GM23248 (cell line): ENCODE data around the gene ZNF749. TPM values are rescaled to one million over a fixed set of nuclear protein-coding genes. Genes with fewer than 3 reads are reported as not detected.
"Not testable (repeated sequence)": the region's sequence is repeated elsewhere in the genome, so short reads cannot be mapped to it uniquely, and the experiment has no call there.

Source experiments
- DNase-seq: peaks from one replicate; pipeline ENCODE4 v3.0.0-alpha.2; 2015
- H2AFZ ChIP-seq: fragments of 200-600 bp; sonication (generic); 2 replicates; pipeline ENCODE4 v1.6.1; 2016; ENCODE audit warnings: antibody characterized with exemption
- H3F3A ChIP-seq: fragments of 200-600 bp; sonication (generic); 2 replicates; pipeline ENCODE4 v1.6.1; 2016; ENCODE audit warnings: mild to moderate bottlenecking, antibody characterized with exemption, mixed run types; ENCODE audit not compliant: insufficient read depth
- H3K27ac ChIP-seq: fragments of 200-600 bp; sonication (generic); 2 replicates; pipeline ENCODE4 v1.5.1; 2016; ENCODE audit warnings: mild to moderate bottlenecking
- H3K27me3 ChIP-seq: fragments of 200-600 bp; sonication (generic); replicated peaks from 2 replicates; pipeline ENCODE4 v1.6.1; 2016; ENCODE audit warnings: mild to moderate bottlenecking; ENCODE audit not compliant: insufficient read depth
- H3K36me3 ChIP-seq: fragments of 200-600 bp; sonication (generic); 2 replicates; pipeline ENCODE4 v1.6.1; 2016; ENCODE audit warnings: low read depth, mild to moderate bottlenecking
- H3K4me1 ChIP-seq: fragments of 200-600 bp; sonication (generic); 2 replicates; pipeline ENCODE4 v1.6.1; 2016; ENCODE audit warnings: mild to moderate bottlenecking; ENCODE audit not compliant: insufficient read depth
- H3K4me2 ChIP-seq: fragments of 200-600 bp; sonication (generic); one replicate; pipeline ENCODE4 v1.6.1; 2016; ENCODE audit warnings: mild to moderate bottlenecking; ENCODE audit not compliant: unreplicated experiment
- H3K4me3 ChIP-seq: fragments of 200-600 bp; sonication (generic); 2 replicates; pipeline ENCODE4 v1.5.1; 2016; ENCODE audit warnings: mild to moderate bottlenecking
- H3K79me2 ChIP-seq: fragments of 200-600 bp; sonication (generic); 2 replicates; pipeline ENCODE4 v1.6.1; 2016; ENCODE audit warnings: mild to moderate bottlenecking; ENCODE audit not compliant: insufficient read depth
- H3K9ac ChIP-seq: fragments of 200-600 bp; sonication (generic); 2 replicates; pipeline ENCODE4 v1.6.1; 2016; ENCODE audit warnings: mild to moderate bottlenecking
- H3K9me2 ChIP-seq: fragments of 200-600 bp; sonication (generic); 2 replicates; pipeline ENCODE4 v1.6.1; 2016; ENCODE audit warnings: mixed run types, mild to moderate bottlenecking, moderate library complexity; ENCODE audit not compliant: insufficient read depth
- H3K9me3 ChIP-seq: fragments of 200-600 bp; sonication (generic); one replicate; pipeline ENCODE4 v1.6.1; 2017; ENCODE audit warnings: low read depth
- H4K20me1 ChIP-seq: fragments of 200-600 bp; sonication (generic); 2 replicates; pipeline ENCODE4 v1.6.0; 2016; ENCODE audit not compliant: insufficient read depth
- EZH2 ChIP-seq: fragments of 200-600 bp; sonication (generic); IDR thresholded peaks from 2 replicates; pipeline ENCODE4 v1.6.1; 2018; ENCODE audit warnings: antibody characterized with exemption, mild to moderate bottlenecking; ENCODE audit not compliant: insufficient read depth, poor library complexity, severe bottlenecking
- EZH2phosphoT487 ChIP-seq: fragments of 200-600 bp; sonication (generic); IDR thresholded peaks from 2 replicates; pipeline ENCODE4 v1.6.1; 2018; ENCODE audit warnings: antibody characterized with exemption, moderate library complexity, mild to moderate bottlenecking, low read depth; ENCODE audit not compliant: insufficient read depth
- WGBS, 2 experiments: methylation state at CpG; one replicate each; pipeline ENCODE4 v1.1.6; 2015 to 2017; ENCODE audit warnings: low lambda C conversion rate in 2 of 2, low coverage in 1 of 2; ENCODE audit errors: missing lambda C conversion rate in 2 of 2; 5-methylcytosine and 5-hydroxymethylcytosine counted together
- in situ Hi-C: fragments of 300-500 bp; cut with MboI; formaldehyde crosslinking; loops from 2 replicates; pipeline ENCODE4 v1.15.0; 2020
- polyA plus RNA-seq: library from polyadenylated mRNA; unstranded; fragments of >200 nt; fragmentation: Nextera tagmentation; extraction: Ambion mirVana; gene quantifications from 2 replicates; pipeline ENCODE4 v1.2.1, GENCODE V29; 2016
- small RNA-seq: library from RNA; depleted of rRNA; stranded (forward); fragments of <200 nt; gene quantifications from one replicate; pipeline ENCODE3, GENCODE V24; 2014; ENCODE audit warnings: low read depth, low replicate concordance
- total RNA-seq: library from RNA; depleted of rRNA; stranded (reverse); fragments of >200 nt; shearing (Covaris generic); gene quantifications from 2 replicates; pipeline ENCODE4 v1.2.3, GENCODE V29; 2014; rRNA removed

ZNF749 gene
- total and polyA plus RNA-seq, 2 experiments from 2014 or later, result 3.6 to 15.8 TPM

GRCh38 chr19:57477191-57478008 lies 42.3 kb downstream of the ZNF749 start, which contains the start of gene ZNF772:
Gene ZNF772 (minus strand): TSS chr19:57477566. CDS start chr19:57477309, 257 bp downstream.
- no peaks in the 10 kb centered on the region for H3K9me2 ChIP-seq
- WGBS, 2 experiments, result 6 to 7% methylated on average over 38 of the region's 38 CpGs
- DNase-seq, result peak; percentile 99
- in situ Hi-C loops, result no loop called here
- H4K20me1 ChIP-seq, result no peaks in the 10 kb centered on the region
- no peaks in the 10 kb centered on the region for H3K9me3 ChIP-seq
- peak within 1 kb of the TSS; percentile 88 for H3K9ac ChIP-seq
- H3K27me3 ChIP-seq, result no peaks in the 10 kb centered on the region
- peak within 1 kb of the TSS; percentile 91 for H3K4me3 ChIP-seq
- peaks cover 30% of the 10 kb centered on the region for H3K36me3 ChIP-seq
- TF ChIP-seq EZH2 (no peak), EZH2phosphoT487 (no peak)
- H3K79me2 ChIP-seq, result peaks cover 49% of the 10 kb centered on the region
- peaks cover 8% of the 10 kb centered on the region; the same call in 1 of the 2 replicates for H3K4me1 ChIP-seq
- peaks cover 9% of the 10 kb centered on the region; the same call in 1 of the 2 replicates for H3F3A ChIP-seq
- peak within 1 kb of the TSS; percentile 43; the same call in 1 of the 2 replicates for H3K27ac ChIP-seq
- peak within 1 kb of the TSS; percentile 100 for H2AFZ ChIP-seq
- peak within 1 kb of the TSS; percentile 77 for H3K4me2 ChIP-seq

GRCh38 chr19:57487477-57488298 lies 52.6 kb downstream of the ZNF749 start, which contains the start of gene ZNF419:
Gene ZNF419 (plus strand): TSS chr19:57487750. CDS start chr19:57487951, 201 bp downstream.
- H3K9me3 ChIP-seq, H3F3A ChIP-seq, H4K20me1 ChIP-seq, H3K9me2 ChIP-seq, H3K4me1 ChIP-seq, in situ Hi-C loops, H3K27me3 ChIP-seq: not testable (repeated sequence)
- Histone ChIP-seq H3K27ac (peak within 1 kb of the TSS; percentile 21; the same call in 1 of the 2 replicates), H2AFZ (peak within 1 kb of the TSS; percentile 95), H3K36me3 (peaks cover 16% of the 10 kb centered on the region; the same call in 1 of the 2 replicates), H3K4me2 (peak within 1 kb of the TSS; percentile 89), H3K79me2 (peaks cover 31% of the 10 kb centered on the region), H3K4me3 (peak within 1 kb of the TSS; percentile 100), H3K9ac (peak within 1 kb of the TSS; percentile 93)
- DNase-seq, result peak; percentile 95
- WGBS, 2 experiments, result 1 to 2% methylated on average over 49 to 55 of the region's 69 CpGs

- peaks cover 19% of the 10 kb centered on the region; the same call in 1 of the 2 replicates for H3K36me3 ChIP-seq
- H3K27ac ChIP-seq, H4K20me1 ChIP-seq, in situ Hi-C loops, H3K27me3 ChIP-seq, H3F3A ChIP-seq, H3K9me3 ChIP-seq, H3K9me2 ChIP-seq, H3K4me1 ChIP-seq: not testable (repeated sequence)
- peaks cover 31% of the 10 kb centered on the region for H3K79me2 ChIP-seq
- H3K4me2 ChIP-seq, result peak overlapping the region; percentile 89
- 0% methylated on average over 1 of the region's 1 CpG for WGBS, 2 experiments
- peak overlapping the region; percentile 73 for H3K4me3 ChIP-seq
- H3K9ac ChIP-seq, result peak overlapping the region; percentile 75
- peak overlapping the region; percentile 81 for H2AFZ ChIP-seq
- peak; percentile 62 for DNase-seq
These were observed 53.1 kb downstream of the ZNF749 start for GRCh38 chr19:57488299-57488644.

Small RNAs within 50 kb of the gene (small RNA-seq; reads per million reads assigned to genes)
- not detected for gene VN1R107P

Other genes starting within 250 kb of the ZNF749 start
- gene ZNF264, start 243.8 kb upstream of the ZNF749 start, total RNA-seq, result 15.8 and 23.5 TPM in 2 replicates
- gene ZNF264, start 243.8 kb upstream of the ZNF749 start, polyA plus RNA-seq, result 3.4 and 3.8 TPM in 2 replicates
- 0.25 and 1.3 TPM in 2 replicates for gene AURKC, start 204.3 kb upstream of the ZNF749 start, total RNA-seq
- 0.23 and 0.43 TPM in 2 replicates for gene AURKC, start 204.3 kb upstream of the ZNF749 start, polyA plus RNA-seq
- gene ZNF805, start 194.7 kb upstream of the ZNF749 start, total RNA-seq, result 15.8 and 15.9 TPM in 2 replicates
- gene ZNF805, start 194.7 kb upstream of the ZNF749 start, polyA plus RNA-seq, result 2.1 and 3.2 TPM in 2 replicates
- 49.3 and 59.9 TPM in 2 replicates for gene ZNF460, start 154.8 kb upstream of the ZNF749 start, total RNA-seq
- 7.6 and 8.5 TPM in 2 replicates for gene ZNF460, start 154.8 kb upstream of the ZNF749 start, polyA plus RNA-seq
- 5.9 and 8.0 TPM in 2 replicates for gene ZNF543, start 114.9 kb upstream of the ZNF749 start, total RNA-seq
- 1.7 and 2.3 TPM in 2 replicates for gene ZNF543, start 114.9 kb upstream of the ZNF749 start, polyA plus RNA-seq
- gene ZNF304, start 84.1 kb upstream of the ZNF749 start, total RNA-seq, result 7.8 and 8.7 TPM in 2 replicates
- gene ZNF304, start 84.1 kb upstream of the ZNF749 start, polyA plus RNA-seq, result 4.2 and 4.8 TPM in 2 replicates
- 9.2 and 21.6 TPM in 2 replicates for gene TRAPPC2B, start 71.8 kb upstream of the ZNF749 start, total RNA-seq
- gene TRAPPC2B, start 71.8 kb upstream of the ZNF749 start, polyA plus RNA-seq, result 30.3 and 33.0 TPM in 2 replicates
- 1.4 and 2.1 TPM in 2 replicates for gene ZNF547, start 71.8 kb upstream of the ZNF749 start, total RNA-seq
- 1.2 and 2.0 TPM in 2 replicates for gene ZNF547, start 71.8 kb upstream of the ZNF749 start, polyA plus RNA-seq
- 11.1 and 20.3 TPM in 2 replicates for gene ZNF548, start 45.5 kb upstream of the ZNF749 start, total RNA-seq
- 6.8 and 6.9 TPM in 2 replicates for gene ZNF548, start 45.5 kb upstream of the ZNF749 start, polyA plus RNA-seq
- gene ZNF17, start 24.2 kb upstream of the ZNF749 start, total RNA-seq, result 4.8 and 19.9 TPM in 2 replicates
- gene ZNF17, start 24.2 kb upstream of the ZNF749 start, polyA plus RNA-seq, result 3.5 and 4.1 TPM in 2 replicates
- 0.32 and 1.5 TPM in 2 replicates for gene VN1R1, start 21.8 kb downstream of the ZNF749 start, total RNA-seq
- gene VN1R1, start 21.8 kb downstream of the ZNF749 start, polyA plus RNA-seq, result 0.58 and 0.68 TPM in 2 replicates
- 13.6 and 13.7 TPM in 2 replicates for gene ZNF772, start 42.2 kb downstream of the ZNF749 start, total RNA-seq
- gene ZNF772, start 42.2 kb downstream of the ZNF749 start, polyA plus RNA-seq, result 4.1 and 5.8 TPM in 2 replicates
- 13.9 and 29.0 TPM in 2 replicates for gene ZNF419, start 52.4 kb downstream of the ZNF749 start, total RNA-seq
- 7.5 and 8.7 TPM in 2 replicates for gene ZNF419, start 52.4 kb downstream of the ZNF749 start, polyA plus RNA-seq
- gene ZNF773, start 64.6 kb downstream of the ZNF749 start, total RNA-seq, result 33.7 and 41.0 TPM in 2 replicates
- 18.6 and 22.2 TPM in 2 replicates for gene ZNF773, start 64.6 kb downstream of the ZNF749 start, polyA plus RNA-seq
- 3.5 and 5.6 TPM in 2 replicates for gene ZNF549, start 92.0 kb downstream of the ZNF749 start, total RNA-seq
- gene ZNF549, start 92.0 kb downstream of the ZNF749 start, polyA plus RNA-seq, result 3.5 and 4.2 TPM in 2 replicates
- 7.3 and 12.0 TPM in 2 replicates for gene ZNF550, start 124.5 kb downstream of the ZNF749 start, total RNA-seq
- gene ZNF550, start 124.5 kb downstream of the ZNF749 start, polyA plus RNA-seq, result 3.5 and 4.4 TPM in 2 replicates
- 3.2 and 5.9 TPM in 2 replicates for gene ZNF416, start 143.6 kb downstream of the ZNF749 start, total RNA-seq
- 4.9 and 5.8 TPM in 2 replicates for gene ZNF416, start 143.6 kb downstream of the ZNF749 start, polyA plus RNA-seq
- gene ZIK1, start 148.8 kb downstream of the ZNF749 start, total RNA-seq, result 5.3 and 10.4 TPM in 2 replicates
- 3.2 and 3.4 TPM in 2 replicates for gene ZIK1, start 148.8 kb downstream of the ZNF749 start, polyA plus RNA-seq
- gene ZNF530, start 164.6 kb downstream of the ZNF749 start, total RNA-seq, result 3.7 and 5.1 TPM in 2 replicates
- 2.4 and 2.6 TPM in 2 replicates for gene ZNF530, start 164.6 kb downstream of the ZNF749 start, polyA plus RNA-seq
- 23.6 and 27.6 TPM in 2 replicates for gene ZNF134, start 178.9 kb downstream of the ZNF749 start, total RNA-seq
- 9.5 and 10.0 TPM in 2 replicates for gene ZNF134, start 178.9 kb downstream of the ZNF749 start, polyA plus RNA-seq
- gene ZNF211, start 197.8 kb downstream of the ZNF749 start, total RNA-seq, result 8.3 and 11.1 TPM in 2 replicates
- gene ZNF211, start 197.8 kb downstream of the ZNF749 start, polyA plus RNA-seq, result 5.5 and 5.7 TPM in 2 replicates
- gene ZSCAN4, start 233.6 kb downstream of the ZNF749 start, total RNA-seq, result not detected in 2 replicates
- gene ZSCAN4, start 233.6 kb downstream of the ZNF749 start, polyA plus RNA-seq, result not detected in 2 replicates
- gene ZNF551, start 246.7 kb downstream of the ZNF749 start, total RNA-seq, result 6.3 and 7.1 TPM in 2 replicates
- 1.9 and 2.6 TPM in 2 replicates for gene ZNF551, start 246.7 kb downstream of the ZNF749 start, polyA plus RNA-seq